Measurements from ENCODE around the gene APC2.
A peak's percentile ranks its signal among the peaks of the same experiment; 100 is the strongest.

The APC2 gene

GRCh38 chr19:1447944-1448343, 2.0 kb upstream of the APC2 start:
- Mint-ChIP-seq H3K4me1 (peaks cover 11% of the 10 kb centered on the region), H3K9me3 (no peaks in the 10 kb centered on the region), H3K27me3 (ENCODE audit: low read depth) (peaks cover 67% of the 10 kb centered on the region), H3K4me3 (peak overlapping the region; percentile 63 to 78 (median 71)), H3K27ac (no peak overlapping the region), H3K36me3 (ENCODE audit: low read depth) (no peaks in the 10 kb centered on the region)
- no peak for TF ChIP-seq CTCF (IDR thresholded peaks at IDR 0.05; ENCODE audit: unreplicated experiment in 3 of 3)

- Mint-ChIP-seq H3K36me3 (ENCODE audit: low read depth) (no peaks in the 10 kb centered on the region), H3K9me3 (no peaks in the 10 kb centered on the region), H3K27me3 (ENCODE audit: low read depth) (peaks cover 85% of the 10 kb centered on the region), H3K4me3 (peak overlapping the region; percentile 30 to 72 (median 68)), H3K27ac (no peak overlapping the region), H3K4me1 (peaks cover 11% of the 10 kb centered on the region)
- no peak for TF ChIP-seq CTCF (IDR thresholded peaks at IDR 0.05; ENCODE audit: unreplicated experiment in 3 of 3)
These were observed 1.1 kb downstream of the APC2 start for GRCh38 chr19:1450735-1451731.

- no peaks in the 10 kb centered on the region for H3K9me3 Mint-ChIP-seq
- no peaks in the 10 kb centered on the region for H3K36me3 Mint-ChIP-seq (ENCODE audit: low read depth)
- no peak for TF ChIP-seq CTCF (IDR thresholded peaks at IDR 0.05; ENCODE audit: unreplicated experiment in 3 of 3)
- H3K4me1 Mint-ChIP-seq = peaks cover 11% of the 10 kb centered on the region
- H3K27me3 Mint-ChIP-seq (ENCODE audit: low read depth) = peaks cover 80% of the 10 kb centered on the region
- no peak overlapping the region for H3K27ac Mint-ChIP-seq
- no peak overlapping the region for H3K4me3 Mint-ChIP-seq
These were observed 2.2 kb downstream of the APC2 start for GRCh38 chr19:1451916-1452801.

- TF ChIP-seq CTCF (IDR thresholded peaks at IDR 0.05; ENCODE audit: unreplicated experiment in 3 of 3) = no peak
- Mint-ChIP-seq H3K36me3 (ENCODE audit: low read depth) (no peaks in the 10 kb centered on the region), H3K27me3 (ENCODE audit: low read depth) (peaks cover 77% of the 10 kb centered on the region), H3K4me1 (peaks cover 11% of the 10 kb centered on the region), H3K4me3 (no peak overlapping the region), H3K9me3 (no peaks in the 10 kb centered on the region), H3K27ac (no peak overlapping the region)
These were observed 3.0 kb downstream of the APC2 start for GRCh38 chr19:1452802-1453524.

GRCh38 chr19:1453525-1454364, 3.8 kb downstream of the APC2 start:
- no peak overlapping the region for H3K27ac Mint-ChIP-seq

More at GRCh38 chr19:1453525-1454364, 3.8 kb downstream of the APC2 start:
- H3K27me3 Mint-ChIP-seq (ENCODE audit: low read depth) = peaks cover 75% of the 10 kb centered on the region
- peaks cover 11% of the 10 kb centered on the region for H3K4me1 Mint-ChIP-seq
- no peak for TF ChIP-seq CTCF (IDR thresholded peaks at IDR 0.05; ENCODE audit: unreplicated experiment in 3 of 3)
- no peaks in the 10 kb centered on the region for H3K9me3 Mint-ChIP-seq
- no peaks in the 10 kb centered on the region for H3K36me3 Mint-ChIP-seq (ENCODE audit: low read depth)
- no peak overlapping the region for H3K4me3 Mint-ChIP-seq

Data from nephron (organoid).